K562 (cell line): ENCODE results near the gene SELENOT.

ENCODE experiments used
- HDGF ChIP-seq: fragments of 450-650 bp; IDR thresholded peaks from 2 replicates; pipeline ENCODE4 v1.6.1; 2016
- POLR2A ChIP-seq: fragments of 450-650 bp; conservative IDR thresholded peaks from 2 replicates; pipeline ENCODE4 v1.6.1; 2016
- TAF15 ChIP-seq: fragments of 200-400 bp; formaldehyde crosslinking; IDR thresholded peaks from 2 replicates; pipeline ENCODE4 v1.6.1; 2017; ENCODE audit warnings: mild to moderate bottlenecking, low read depth, low read length, moderate library complexity
- TF ChIP-seq, protein P1 (sequence below): fragments of 450-650 bp; IDR thresholded peaks from 2 replicates; pipeline ENCODE4 v1.6.1; 2018; ENCODE audit not compliant: partially characterized antibody
- TF ChIP-seq, protein P2 (sequence below): sonication (generic); formaldehyde crosslinking; IDR thresholded peaks from 2 replicates; pipeline ENCODE4 v1.9.0; 2022; ENCODE audit warnings: mild to moderate bottlenecking, missing genetic modification reagents
- TF ChIP-seq, protein P3 (sequence below): sonication (generic); formaldehyde crosslinking; IDR thresholded peaks from 2 replicates; pipeline ENCODE4 v1.8.0; 2022; ENCODE audit warnings: mild to moderate bottlenecking, missing genetic modification reagents, borderline replicate concordance

- TF ChIP-seq TAF15: no peak
- TF ChIP-seq, protein P1, sequence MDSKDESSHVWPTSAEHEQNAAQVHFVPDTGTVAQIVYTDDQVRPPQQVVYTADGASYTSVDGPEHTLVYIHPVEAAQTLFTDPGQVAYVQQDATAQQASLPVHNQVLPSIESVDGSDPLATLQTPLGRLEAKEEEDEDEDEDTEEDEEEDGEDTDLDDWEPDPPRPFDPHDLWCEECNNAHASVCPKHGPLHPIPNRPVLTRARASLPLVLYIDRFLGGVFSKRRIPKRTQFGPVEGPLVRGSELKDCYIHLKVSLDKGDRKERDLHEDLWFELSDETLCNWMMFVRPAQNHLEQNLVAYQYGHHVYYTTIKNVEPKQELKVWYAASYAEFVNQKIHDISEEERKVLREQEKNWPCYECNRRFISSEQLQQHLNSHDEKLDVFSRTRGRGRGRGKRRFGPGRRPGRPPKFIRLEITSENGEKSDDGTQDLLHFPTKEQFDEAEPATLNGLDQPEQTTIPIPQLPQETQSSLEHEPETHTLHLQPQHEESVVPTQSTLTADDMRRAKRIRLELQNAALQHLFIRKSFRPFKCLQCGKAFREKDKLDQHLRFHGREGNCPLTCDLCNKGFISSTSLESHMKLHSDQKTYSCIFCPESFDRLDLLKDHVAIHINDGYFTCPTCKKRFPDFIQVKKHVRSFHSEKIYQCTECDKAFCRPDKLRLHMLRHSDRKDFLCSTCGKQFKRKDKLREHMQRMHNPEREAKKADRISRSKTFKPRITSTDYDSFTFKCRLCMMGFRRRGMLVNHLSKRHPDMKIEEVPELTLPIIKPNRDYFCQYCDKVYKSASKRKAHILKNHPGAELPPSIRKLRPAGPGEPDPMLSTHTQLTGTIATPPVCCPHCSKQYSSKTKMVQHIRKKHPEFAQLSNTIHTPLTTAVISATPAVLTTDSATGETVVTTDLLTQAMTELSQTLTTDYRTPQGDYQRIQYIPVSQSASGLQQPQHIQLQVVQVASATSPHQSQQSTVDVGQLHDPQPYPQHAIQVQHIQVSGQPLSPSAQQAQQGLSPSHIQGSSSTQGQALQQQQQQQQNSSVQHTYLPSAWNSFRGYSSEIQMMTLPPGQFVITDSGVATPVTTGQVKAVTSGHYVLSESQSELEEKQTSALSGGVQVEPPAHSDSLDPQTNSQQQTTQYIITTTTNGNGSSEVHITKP: no peak
- TF ChIP-seq POLR2A: no peak
- TF ChIP-seq, protein P2, sequence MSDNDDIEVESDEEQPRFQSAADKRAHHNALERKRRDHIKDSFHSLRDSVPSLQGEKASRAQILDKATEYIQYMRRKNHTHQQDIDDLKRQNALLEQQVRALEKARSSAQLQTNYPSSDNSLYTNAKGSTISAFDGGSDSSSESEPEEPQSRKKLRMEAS (CRISPR knock-in tag): no peak
- TF ChIP-seq, protein P3, sequence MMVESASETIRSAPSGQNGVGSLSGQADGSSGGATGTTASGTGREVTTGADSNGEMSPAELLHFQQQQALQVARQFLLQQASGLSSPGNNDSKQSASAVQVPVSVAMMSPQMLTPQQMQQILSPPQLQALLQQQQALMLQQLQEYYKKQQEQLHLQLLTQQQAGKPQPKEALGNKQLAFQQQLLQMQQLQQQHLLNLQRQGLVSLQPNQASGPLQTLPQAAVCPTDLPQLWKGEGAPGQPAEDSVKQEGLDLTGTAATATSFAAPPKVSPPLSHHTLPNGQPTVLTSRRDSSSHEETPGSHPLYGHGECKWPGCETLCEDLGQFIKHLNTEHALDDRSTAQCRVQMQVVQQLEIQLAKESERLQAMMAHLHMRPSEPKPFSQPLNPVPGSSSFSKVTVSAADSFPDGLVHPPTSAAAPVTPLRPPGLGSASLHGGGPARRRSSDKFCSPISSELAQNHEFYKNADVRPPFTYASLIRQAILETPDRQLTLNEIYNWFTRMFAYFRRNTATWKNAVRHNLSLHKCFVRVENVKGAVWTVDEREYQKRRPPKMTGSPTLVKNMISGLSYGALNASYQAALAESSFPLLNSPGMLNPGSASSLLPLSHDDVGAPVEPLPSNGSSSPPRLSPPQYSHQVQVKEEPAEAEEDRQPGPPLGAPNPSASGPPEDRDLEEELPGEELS (CRISPR knock-in tag): no peak
- TF ChIP-seq HDGF: no peak
These were observed 9.0 kb upstream of the SELENOT start for GRCh38 chr3:150594150-150594549.
